Measurements from ENCODE around the gene FSTL4.

Gene FSTL4

DNA sequence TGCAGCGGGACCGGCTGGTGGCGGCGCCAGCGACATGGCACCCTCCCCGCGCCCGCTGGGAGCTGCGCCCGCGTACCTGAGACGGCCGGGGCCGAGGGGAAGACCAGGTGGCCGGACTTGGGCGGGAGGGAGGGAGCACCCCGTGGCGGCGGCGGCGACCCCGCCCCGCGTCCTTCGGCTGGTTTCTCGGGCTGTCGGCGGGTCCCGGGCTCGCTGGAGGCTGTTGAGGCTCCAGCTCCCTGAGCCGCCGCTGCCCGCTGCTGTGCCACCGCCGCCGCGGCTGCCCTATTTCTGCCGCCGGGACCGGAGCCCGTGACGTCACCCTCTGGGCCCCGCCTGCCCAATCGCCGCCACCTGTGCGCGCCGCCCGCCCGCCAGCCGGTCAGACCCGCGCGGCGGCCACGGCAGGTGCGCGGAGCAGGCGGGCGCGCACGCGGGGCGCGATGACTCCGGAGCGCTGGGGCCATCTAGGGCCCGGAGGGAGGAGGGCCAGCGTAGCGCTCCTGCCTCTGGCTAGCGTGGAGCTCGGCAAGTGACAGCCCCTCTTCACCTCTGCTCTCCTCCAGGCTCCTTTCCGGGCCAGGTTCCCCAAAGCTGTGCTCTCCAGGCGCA is at the start of gene FSTL4:
FSTL4 (minus strand) TSS at position 293 of the 612 bp plus-strand sequence.
- no peak for DNase-seq (ENCODE audit: low spot score)

DNA sequence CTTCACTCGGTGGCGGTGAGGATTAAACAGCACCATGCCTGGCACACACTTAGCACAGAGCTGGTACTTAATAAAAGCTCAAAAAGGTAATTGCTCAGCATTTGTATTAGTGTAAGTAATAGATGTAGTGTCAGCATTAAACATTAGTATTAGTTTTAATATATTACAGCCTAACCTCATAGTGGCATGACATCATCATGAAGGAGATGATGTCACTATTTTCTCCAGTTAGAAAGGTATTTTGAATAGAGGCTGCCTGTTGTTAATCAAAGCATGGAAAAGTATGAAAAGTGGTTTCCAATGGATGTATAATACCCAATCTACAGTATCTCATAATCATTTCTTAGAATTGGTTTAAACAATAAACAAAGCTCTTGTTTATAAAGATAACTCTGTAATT is 49.0 kb upstream of the FSTL4 start:
- DNase-seq (ENCODE audit: low spot score): no peak

DNA sequence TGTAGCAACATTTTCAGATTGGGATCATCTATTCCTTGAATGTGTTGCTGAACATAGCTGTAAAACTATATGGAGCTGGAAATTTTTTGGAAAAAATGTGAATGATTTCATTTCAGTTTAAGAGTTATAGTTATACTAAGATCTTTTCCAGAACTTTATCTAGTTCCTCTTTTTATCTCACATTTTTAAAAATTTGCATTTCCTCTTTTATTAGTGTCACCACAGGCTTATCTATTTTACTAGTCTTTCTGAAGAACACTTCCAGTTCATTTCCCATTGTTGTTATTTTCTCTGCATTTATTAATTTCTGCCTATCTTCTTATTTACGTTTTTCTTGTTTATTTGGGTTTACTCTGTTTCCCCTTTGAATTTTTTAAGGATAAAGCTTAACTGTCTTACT is 46.0 kb upstream of the FSTL4 start:
- no peak for DNase-seq (ENCODE audit: low spot score)

DNA sequence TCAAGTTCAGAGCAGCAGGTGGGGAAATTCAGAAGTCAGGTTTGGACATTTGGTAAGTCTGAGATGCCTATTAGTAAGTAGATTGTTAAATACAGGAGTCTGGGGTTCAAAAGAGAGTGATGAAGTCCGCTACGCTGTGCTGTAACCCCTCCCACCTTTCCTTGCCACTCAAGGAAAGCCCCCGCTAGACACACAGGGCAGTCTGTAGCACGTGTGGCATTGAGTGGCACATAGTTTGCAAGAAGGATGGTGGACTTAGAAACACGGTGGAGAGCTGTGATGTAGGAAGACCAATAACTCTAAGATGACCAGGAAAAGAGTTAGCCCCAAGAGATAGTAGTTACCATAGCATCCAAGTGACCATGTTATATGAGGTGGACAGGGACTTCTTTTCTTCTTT is 44.7 kb upstream of the FSTL4 start:
- DNase-seq (ENCODE audit: low spot score): no peak

DNA sequence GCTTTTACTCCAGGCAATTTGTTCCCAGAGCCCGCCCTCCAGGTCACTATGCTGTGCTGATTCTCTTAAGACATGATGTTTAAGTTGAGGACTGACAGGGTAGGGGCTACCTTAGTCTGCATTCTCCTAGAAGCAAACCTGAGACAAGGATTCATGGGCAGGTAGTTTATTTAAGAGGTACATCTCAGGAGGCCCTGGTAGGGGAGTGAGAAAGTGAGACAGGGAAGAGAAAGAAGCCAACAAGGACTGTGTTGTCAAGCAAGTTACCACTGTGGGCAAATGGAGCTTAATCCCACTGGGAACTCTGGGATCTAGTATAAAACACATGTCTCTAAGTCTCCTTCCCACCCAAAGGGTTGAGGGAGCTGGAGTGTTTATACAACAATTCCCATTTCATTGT is 43.6 kb upstream of the FSTL4 start:
- no peak for DNase-seq (ENCODE audit: low spot score)

DNA sequence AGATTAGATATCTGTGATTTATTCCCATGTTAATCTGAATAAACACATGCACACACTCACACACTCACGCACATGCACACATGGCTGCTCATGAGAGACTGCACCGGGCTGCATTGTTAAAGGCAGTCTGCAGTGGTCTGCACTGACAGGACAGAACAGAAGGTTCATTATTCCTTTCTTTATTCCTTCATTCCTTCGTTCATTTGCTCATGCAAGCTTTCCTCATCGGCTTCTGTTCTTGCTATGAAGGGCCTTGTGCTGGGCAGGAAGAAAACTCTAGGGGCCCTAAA is 41.4 kb upstream of the FSTL4 start:
- no peak for DNase-seq (ENCODE audit: low spot score)

DNA sequence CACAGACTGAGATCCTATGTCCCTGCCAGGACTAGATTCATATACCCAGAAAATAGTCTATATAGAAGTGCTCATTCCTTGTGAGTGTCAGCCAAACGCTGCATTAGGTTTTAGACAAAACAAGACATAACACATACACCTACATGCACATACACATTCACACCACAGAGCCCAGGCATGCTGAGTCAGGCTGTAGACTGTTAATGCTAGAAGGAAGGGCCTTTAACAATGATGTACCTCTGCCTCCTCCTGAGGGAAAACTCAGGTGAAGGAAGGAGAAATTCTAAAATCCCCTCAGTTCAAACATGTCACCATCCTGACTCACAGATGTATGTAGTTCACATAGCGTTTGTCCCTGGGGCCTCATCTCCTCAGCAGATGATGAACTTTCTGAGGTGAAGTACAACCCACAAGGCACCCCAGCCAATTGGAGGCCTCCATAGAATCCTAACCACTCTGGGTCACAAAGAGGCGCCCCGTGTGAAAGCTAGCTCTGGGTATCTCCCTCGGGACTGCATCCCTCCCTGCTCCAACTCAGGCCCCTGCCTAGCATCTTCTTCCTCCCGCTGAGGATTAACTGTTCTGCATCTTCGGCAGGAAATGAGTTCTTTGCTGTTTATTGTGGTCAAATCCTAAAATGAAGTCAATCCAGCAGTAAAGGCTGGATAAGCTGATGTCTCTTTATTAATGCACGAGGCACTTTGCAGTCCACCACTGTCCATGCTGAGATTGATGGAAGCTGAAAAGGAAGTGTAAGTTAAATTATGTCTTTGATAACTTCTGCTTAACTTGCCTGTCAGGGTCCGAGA is 40.8 kb upstream of the FSTL4 start:
- DNase-seq (ENCODE audit: low spot score): no peak

DNA sequence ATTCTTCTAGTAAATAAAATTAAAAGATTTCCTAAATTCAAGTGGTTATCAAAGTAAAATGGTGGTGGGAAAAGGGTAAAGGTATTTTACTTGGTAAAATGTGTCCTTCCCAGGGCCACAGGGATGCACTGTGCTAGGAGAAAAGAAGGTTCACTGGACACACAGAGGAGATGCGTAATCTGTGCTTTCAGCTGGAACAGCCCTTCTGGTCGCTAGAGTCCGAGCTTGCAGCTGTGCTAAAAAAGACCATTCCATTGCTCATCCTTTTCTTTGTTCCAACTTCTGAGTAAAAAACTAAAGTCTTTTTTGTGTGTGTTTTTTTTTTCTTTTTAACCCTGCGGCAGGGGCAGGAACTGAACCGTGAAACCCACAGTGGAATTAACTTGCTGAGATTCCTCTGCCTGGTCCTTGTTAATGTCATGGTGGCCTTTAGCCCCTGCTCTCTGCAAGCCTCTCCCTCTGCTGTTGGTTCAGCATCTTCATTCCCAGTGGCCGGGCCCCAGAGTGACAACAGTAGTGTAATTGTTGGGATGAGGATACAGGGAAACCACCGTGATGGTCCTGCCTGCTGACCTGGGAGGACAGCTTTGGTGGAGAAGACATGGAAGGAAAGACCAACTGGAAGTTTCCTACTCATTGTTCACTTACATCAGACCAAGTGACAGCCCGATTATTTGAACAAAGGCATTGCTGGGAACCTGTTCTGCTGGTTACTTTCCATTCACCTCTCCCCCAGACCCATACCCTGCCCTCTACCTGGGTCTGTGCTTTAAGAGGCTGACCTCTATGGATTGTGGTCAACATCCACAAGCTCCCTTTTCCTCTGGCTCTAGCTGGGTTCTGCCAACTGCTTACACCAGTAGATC is 31.9 kb upstream of the FSTL4 start:
- DNase-seq (ENCODE audit: low spot score): no peak

DNA sequence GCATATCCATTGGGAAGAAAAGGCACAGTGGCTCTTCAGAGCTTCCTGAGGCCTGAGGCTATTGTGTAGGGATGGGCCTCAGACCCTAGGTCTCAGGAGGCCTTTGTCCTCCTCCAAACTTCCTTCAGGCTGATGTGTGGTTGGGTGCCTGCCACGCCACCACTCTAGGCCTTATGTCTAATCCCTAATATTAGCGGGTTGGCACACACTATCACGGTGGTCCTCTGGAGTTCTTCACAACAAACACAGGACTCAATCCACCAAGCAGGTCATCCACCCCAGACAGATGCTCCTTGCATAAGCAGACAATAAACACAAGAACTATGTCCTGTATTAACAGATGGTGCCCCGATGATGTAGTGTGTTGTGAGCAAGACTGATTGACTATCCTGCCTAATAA is 31.0 kb upstream of the FSTL4 start:
- no peak for DNase-seq (ENCODE audit: low spot score)

DNA sequence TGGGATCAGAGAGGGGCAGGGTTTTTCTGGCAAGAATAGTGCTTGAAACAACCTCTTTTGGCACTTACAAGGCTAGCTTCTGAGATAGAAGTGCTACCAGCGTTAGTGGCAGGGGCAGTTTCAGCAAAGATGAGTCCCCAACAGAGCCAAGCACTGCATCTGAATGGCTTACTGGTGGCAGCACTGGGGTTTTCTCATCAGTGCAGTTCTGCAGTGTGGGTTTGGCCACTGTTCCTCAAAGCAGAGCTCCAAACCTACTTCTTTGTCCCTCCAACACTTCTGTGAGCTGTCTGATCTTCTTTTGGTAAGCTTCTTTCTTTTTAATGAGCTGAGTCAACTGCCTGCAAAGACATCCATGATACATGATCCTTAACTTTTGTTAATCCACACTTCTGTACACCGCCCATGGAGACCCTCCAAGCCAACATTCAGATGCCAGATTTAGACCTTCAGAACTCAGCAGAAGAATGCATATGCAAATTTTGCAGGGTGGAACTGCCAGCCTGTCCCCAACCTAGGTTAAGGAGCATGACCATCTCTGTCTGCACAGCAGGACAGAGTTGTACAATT is 29.9 kb upstream of the FSTL4 start:
- no peak for DNase-seq (ENCODE audit: low spot score)

DNA sequence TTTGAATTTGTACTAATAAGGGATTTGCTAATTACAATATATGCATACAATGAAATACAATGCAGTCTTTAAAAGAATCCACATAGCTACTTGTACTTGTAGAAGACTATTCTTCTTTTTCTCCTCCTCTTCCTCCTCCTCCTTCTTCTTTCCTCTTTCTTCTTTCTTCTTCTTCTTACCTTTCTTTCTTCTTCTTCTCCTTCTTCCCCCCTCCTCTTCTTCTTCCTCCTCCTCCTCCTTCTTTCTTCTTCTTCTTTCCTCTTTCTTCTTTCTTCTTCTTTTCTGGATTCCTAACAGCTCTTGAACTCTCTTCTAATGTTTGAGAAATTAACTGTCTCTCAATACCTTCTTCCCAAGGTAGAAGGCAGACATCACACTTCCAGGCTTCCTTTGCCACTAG is 29.3 kb upstream of the FSTL4 start:
- DNase-seq (ENCODE audit: low spot score): no peak

DNA sequence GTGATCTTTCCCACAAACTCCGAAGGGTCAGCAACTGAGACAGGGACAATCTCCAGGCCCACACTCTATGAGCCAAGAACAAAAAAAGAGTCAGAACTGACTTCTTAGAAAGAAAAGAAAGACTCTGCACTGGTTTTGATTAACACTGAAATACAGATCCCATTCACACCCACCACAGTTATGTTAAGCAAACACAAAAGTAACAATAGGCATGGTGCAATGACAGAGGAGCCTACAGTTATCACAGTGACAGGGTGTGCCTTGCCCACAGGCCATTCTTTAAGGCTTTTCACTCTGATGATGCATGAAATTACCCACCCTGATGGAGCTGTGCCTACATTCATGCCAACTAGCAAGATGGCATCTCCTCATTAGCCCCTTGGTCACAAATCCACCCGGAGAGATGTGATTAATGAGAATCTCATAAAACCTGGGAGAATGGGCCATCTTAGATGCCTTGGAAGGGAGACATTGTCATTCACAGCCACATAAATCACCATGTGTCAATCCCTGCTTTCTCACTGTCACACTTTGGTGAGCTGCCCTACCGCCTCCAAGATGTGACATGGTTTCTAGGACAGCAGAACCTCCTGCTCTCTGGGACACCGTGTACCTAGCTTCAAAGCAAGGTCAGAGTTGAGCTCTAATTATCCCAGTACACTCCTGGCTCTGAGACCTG is 27.6 kb upstream of the FSTL4 start:
- no peak for DNase-seq (ENCODE audit: low spot score)

DNA sequence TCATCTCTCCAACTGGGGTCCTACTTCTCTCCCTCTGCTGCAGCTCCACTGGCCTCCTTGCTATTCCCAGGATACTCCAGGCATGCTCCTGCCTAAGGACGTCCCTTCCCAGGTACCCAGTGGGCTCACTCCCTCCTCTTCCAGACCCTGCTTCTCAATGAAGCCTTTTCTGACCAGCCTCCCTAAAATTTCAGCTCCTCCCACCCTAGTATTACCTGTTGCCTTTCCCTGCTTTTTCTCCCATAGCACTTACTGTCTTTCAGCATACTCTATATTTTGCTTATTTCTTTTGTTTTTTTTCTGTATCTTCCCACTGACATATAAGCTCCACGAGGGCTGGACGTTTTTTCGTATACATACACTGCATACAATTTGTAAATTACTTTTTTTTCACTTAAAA is 26.1 kb upstream of the FSTL4 start:
- no peak for DNase-seq (ENCODE audit: low spot score)

DNA sequence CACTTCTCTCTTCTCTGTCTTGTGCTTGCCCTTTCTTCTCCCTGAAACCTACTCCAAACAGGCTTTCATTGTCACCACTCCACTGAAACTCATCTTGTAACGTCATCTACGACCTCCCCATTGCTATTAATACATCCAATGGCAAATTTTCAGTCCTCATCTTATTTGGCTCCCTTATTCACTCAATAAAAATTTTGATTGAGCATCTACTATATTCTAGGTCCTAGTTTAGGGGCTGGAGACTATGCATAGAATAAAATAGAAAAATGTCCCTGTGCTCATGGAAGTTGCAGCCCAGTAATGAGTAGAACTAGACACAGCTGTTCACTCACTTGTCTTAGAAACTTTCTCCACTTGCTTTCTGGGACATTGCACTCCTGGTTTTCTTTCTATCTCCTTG is 24.9 kb upstream of the FSTL4 start:
- no peak for DNase-seq (ENCODE audit: low spot score)

DNA sequence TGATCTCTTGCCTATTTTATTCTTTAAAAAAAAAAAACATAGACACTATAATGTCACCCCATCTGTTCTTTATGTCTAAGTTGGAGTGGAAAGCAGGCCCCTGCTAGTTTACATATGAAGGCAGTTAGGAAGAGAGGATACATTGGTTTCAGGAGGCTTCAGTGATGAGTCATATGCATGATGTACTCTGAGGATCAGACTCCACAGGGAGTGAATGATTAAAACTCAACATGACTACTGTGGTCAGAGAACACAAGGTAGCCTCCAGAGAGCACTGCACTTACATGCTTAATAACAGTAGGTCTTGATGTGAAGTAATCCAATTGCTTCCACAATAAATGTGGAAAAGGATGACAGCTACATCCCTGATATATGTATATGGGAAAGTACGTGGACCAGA is 22.7 kb upstream of the FSTL4 start:
- DNase-seq (ENCODE audit: low spot score): no peak

DNA sequence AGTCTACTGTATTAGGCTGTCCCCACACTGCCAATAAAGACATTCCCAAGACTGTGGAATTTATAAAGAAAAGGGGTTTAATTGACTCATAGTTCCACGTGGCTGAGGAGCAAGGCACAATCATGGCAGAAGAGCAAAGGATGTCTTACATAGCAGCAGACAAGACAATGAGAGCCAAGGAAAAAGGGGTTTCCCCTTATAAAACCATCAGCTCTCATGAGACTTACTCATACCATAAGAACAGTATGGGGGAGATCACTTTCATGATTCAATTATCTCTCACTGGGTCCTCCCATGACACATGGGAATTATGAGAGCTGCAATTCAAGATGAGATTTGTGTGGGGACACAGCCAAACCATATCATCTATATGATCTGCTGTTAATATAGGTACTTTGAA is 14.8 kb upstream of the FSTL4 start:
- DNase-seq (ENCODE audit: low spot score): no peak

DNA sequence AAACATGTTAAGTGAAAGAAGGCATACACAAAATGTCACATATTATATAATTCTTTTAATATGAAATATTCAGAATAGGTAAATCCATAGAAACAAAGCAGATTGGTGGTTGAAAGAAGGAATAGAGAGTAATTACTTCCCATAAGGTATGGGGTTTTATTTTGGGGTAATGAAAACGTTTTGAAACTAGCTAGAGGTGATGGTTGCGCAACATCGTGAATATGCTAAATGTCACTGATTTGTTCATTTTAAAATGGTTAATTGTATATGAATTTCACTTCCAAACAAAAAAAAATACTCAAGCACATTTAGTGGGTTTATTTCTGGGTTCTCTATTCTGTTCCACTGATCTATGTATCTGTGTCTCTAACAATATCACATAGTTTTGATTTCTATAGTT is 12.0 kb upstream of the FSTL4 start:
- DNase-seq (ENCODE audit: low spot score): no peak

DNA sequence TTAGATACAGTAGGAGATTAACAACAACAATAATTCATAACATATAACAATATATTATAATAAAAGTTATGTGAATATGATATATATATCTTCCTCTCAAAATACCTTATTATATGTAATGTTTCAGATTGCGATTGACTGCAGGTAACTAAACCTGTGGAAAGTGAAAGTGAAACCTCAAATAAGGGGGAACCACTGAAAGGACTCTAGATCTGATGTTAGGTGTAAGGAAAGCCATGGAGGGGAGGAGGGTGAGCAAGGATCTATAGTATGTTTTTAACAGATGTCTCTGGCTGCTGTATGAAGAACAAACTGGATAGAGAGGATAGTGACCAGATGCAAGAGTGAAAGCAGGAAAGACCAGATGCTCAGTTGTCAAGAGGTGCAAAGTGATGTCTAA is 5.8 kb upstream of the FSTL4 start:
- DNase-seq (ENCODE audit: low spot score): no peak

DNA sequence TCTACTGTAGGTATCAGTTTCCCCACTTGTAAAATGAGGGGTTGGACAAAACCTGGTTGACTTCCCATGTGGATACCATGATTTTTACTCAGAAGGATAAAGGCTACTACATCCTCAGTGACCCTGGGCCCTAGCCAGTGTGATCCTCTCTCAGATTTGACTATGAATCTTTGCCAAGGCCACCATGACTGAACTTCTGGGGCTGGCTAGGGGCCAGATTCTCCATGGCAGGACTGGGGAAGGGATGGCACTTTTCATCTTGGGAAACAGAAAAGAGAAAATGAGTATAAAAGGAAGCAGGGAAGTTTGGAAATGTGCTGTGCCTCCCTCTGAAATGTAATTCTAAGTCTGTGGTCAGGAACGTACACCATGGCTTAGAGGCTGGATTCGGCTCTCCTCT is 1.4 kb upstream of the FSTL4 start:
- no peak for DNase-seq (ENCODE audit: low spot score)

DNA sequence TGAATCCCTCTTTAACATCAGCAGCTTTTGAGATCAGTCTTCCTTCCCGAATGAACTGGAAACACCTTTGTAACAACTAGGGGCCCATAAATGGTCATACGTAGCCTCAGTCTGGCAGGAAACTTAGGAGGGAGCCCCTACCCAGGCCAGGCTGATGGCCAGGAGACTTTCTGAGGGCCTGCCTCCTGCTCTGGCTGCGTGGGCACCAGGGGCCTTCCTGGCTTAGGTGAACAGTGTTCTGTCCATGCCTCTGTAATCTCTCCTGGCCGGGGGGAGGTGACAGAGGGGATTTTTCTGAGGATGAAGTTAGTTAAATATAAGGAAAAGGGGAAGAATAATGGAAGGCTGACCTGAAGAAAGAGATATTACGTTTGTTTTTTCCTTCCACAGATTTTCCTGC is 843 bp upstream of the FSTL4 start:
- DNase-seq (ENCODE audit: low spot score): no peak

DNA sequence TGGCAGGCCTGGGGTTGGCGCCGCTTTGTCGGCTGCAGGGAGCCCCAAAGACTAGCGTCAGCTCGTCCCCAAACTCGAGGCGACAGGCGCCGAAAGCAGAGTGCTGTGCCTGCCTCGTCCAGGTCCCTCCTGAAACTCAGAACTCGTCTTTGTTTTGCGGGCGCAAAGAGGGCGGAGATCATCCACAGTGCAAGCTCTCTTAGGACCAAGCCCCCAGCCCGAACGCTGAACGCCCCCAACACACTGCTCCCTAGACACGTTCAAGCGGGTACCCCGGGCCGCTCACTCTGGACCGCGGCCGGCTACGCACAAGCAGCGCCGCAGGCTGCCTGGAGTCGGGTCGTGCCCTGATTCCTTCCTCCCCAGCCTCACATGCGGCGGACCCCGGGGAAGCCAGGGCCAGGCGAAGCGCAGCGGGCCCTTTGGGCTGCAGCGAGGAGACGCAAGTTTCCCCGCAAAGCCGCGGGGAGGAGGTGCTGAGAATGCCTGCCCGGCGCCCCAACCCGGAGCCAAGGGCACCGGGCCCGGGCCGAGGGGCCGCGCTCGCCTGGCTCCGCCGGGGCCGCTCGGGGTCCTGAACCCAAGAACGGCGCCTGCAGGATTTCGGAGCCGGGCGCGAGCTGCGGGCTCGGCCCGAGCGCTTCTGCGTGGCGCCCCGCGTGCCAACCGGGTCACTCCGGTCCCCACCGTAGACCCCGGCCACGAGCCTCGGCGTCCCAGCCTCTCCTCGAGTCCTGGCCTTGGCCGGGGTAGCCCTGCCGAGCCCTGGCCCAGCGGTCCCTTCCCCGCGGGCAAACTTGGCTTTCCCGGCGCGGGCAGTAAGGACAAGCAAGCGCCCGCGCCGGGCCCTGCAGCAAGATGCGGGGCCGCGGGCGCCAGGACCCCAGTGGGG is 738 bp downstream of the FSTL4 start:
- no peak for DNase-seq (ENCODE audit: low spot score)

All from left forelimb (tissue), 1 donor.